ACC112 (cell line): Measurements from ENCODE around the gene FGD3.

ENCODE experiments used
- H2AFZ ChIP-seq: fragments of 200-600 bp; sonication (generic); one replicate; pipeline ENCODE4 v1.6.0; 2017; ENCODE audit warnings: antibody characterized with exemption, low read length; ENCODE audit not compliant: unreplicated experiment
- H3K27ac ChIP-seq: fragments of 200-600 bp; sonication (generic); 2 replicates; pipeline ENCODE4 v1.5.1; 2014; ENCODE audit warnings: low read depth, mild to moderate bottlenecking, antibody characterized with exemption, low read length, moderate library complexity
- H3K27me3 ChIP-seq: fragments of 200-600 bp; sonication (generic); 2 replicates; pipeline ENCODE4 v1.6.1; 2014; ENCODE audit warnings: mild to moderate bottlenecking, antibody characterized with exemption, low read length, moderate library complexity, mixed read lengths; ENCODE audit not compliant: insufficient read depth
- H3K36me3 ChIP-seq: fragments of 200-600 bp; sonication (generic); 2 replicates; pipeline ENCODE4 v1.6.1; 2016; ENCODE audit warnings: mild to moderate bottlenecking, antibody characterized with exemption, low read length, moderate library complexity, mixed read lengths; ENCODE audit not compliant: insufficient read depth
- H3K4me1 ChIP-seq: fragments of 200-600 bp; sonication (generic); one replicate; pipeline ENCODE4 v1.6.1; 2016; ENCODE audit warnings: low read length, mixed read lengths; ENCODE audit not compliant: insufficient read depth, unreplicated experiment, control insufficient read depth
- H3K4me3 ChIP-seq: fragments of 200-600 bp; sonication (generic); 2 replicates; pipeline ENCODE4 v1.5.1; 2014; ENCODE audit warnings: mild to moderate bottlenecking, low read depth, low read length
- H3K79me2 ChIP-seq: fragments of 200-600 bp; sonication (generic); one replicate; pipeline ENCODE4 v1.6.0; 2016; ENCODE audit warnings: low read length; ENCODE audit not compliant: control insufficient read depth, unreplicated experiment, insufficient read depth

FGD3 gene

GRCh38 chr9:93024646-93024910, 77.3 kb downstream of the FGD3 start:
- H2AFZ ChIP-seq, result no peak overlapping the region
- H3K27me3 ChIP-seq, result no peaks in the 10 kb centered on the region; the same call in 1 of the 2 replicates
- no peak overlapping the region for H3K4me3 ChIP-seq
- H3K4me1 ChIP-seq, result peaks cover 3% of the 10 kb centered on the region
- no peaks in the 10 kb centered on the region for H3K36me3 ChIP-seq
- no peaks in the 10 kb centered on the region for H3K79me2 ChIP-seq
- H3K27ac ChIP-seq, result no peak overlapping the region

DNA sequence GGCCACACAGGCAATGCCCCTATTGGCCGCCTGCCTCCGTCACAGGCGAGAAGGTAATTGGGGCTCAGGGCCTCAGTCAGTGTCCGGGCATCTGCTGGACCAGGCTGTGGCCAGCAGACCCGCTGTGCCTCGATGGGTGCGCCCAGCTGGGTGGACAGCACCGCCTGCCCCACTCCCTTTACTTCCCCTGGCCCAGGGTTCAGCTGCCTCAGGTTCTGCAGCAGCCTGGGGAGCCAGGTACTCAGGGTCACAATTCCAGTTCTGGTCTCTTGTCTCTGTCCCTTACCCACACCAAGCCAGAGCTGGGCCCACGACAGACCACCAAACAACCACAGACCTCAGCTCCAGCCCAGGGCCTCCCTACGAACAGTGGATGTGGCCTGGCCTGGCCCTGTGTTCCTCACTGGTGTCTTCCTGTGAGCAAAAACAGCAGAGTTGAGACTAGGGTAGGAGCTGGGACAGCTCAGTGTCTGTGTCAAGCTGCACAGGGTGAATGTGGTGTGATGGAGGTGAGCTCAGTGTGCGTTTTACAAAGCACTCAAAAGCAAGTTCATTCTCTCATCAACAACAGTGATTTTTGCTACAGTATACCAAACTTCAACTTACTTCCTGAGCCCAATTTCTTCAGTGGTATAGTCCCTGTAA, 77.8 kb downstream of the FGD3 start:
- peaks cover 4% of the 10 kb centered on the region for H3K27me3 ChIP-seq
- peaks cover 3% of the 10 kb centered on the region for H3K4me1 ChIP-seq
- no peak overlapping the region for H3K4me3 ChIP-seq
- H3K27ac ChIP-seq, result no peak overlapping the region
- no peaks in the 10 kb centered on the region for H3K36me3 ChIP-seq
- no peak overlapping the region for H2AFZ ChIP-seq
- H3K79me2 ChIP-seq, result no peaks in the 10 kb centered on the region

GRCh38 chr9:93025736-93026135, 78.4 kb downstream of the FGD3 start:
- no peak overlapping the region for H3K27ac ChIP-seq
- peaks cover 11% of the 10 kb centered on the region for H3K27me3 ChIP-seq
- peaks cover 3% of the 10 kb centered on the region for H3K4me1 ChIP-seq
- no peak overlapping the region for H3K4me3 ChIP-seq
- H2AFZ ChIP-seq, result no peak overlapping the region
- no peaks in the 10 kb centered on the region for H3K79me2 ChIP-seq
- no peaks in the 10 kb centered on the region for H3K36me3 ChIP-seq

GRCh38 chr9:93026640-93027039, 79.3 kb downstream of the FGD3 start:
- Histone ChIP-seq H3K27me3 (peaks cover 20% of the 10 kb centered on the region), H3K36me3 (no peaks in the 10 kb centered on the region), H2AFZ (no peak overlapping the region), H3K4me1 (peaks cover 3% of the 10 kb centered on the region), H3K4me3 (no peak overlapping the region), H3K27ac (no peak overlapping the region), H3K79me2 (no peaks in the 10 kb centered on the region)

- Histone ChIP-seq H2AFZ (no peak overlapping the region), H3K27me3 (peaks cover 29% of the 10 kb centered on the region), H3K79me2 (no peaks in the 10 kb centered on the region), H3K4me1 (peaks cover 3% of the 10 kb centered on the region), H3K4me3 (no peak overlapping the region), H3K27ac (no peak overlapping the region), H3K36me3 (no peaks in the 10 kb centered on the region)
Measured at GRCh38 chr9:93027750-93028149, 80.4 kb downstream of the FGD3 start.

DNA sequence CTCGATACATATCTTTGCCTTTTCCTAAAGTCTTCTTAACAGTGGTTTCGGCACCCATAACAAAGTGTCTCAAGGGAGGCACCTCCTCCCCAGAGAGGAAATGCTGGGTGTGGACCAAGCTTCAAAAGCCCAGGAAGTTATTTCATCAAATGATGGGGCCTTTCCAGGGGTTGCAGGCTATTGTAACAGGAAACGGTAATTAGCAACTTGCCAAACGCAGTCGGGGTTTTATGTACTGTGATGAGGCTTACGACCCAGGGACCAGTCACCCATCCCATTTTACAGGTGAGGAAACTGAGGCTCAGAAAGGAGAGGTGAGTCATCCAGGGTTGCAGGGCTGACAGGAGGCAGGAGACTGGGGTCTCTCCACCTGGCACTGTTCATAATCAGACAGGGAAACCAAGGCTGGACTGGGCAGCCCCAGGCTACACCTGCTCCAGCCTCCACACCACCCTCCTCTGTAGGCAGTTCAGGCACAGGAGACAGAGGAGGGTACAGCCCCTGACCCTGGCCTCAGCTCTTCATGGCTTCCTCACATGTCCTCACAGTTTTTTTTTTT, 81.2 kb downstream of the FGD3 start:
- Histone ChIP-seq H3K27me3 (peaks cover 35% of the 10 kb centered on the region), H3K27ac (no peak overlapping the region), H3K4me3 (no peak overlapping the region), H3K36me3 (no peaks in the 10 kb centered on the region), H3K79me2 (no peaks in the 10 kb centered on the region), H3K4me1 (peaks cover 3% of the 10 kb centered on the region), H2AFZ (no peak overlapping the region)

- Histone ChIP-seq H3K36me3 (no peaks in the 10 kb centered on the region), H2AFZ (no peak overlapping the region), H3K4me1 (peaks cover 3% of the 10 kb centered on the region), H3K27ac (no peak overlapping the region), H3K27me3 (peaks cover 41% of the 10 kb centered on the region), H3K79me2 (no peaks in the 10 kb centered on the region), H3K4me3 (no peak overlapping the region)
Measured at GRCh38 chr9:93030642-93031628, 83.6 kb downstream of the FGD3 start.

DNA sequence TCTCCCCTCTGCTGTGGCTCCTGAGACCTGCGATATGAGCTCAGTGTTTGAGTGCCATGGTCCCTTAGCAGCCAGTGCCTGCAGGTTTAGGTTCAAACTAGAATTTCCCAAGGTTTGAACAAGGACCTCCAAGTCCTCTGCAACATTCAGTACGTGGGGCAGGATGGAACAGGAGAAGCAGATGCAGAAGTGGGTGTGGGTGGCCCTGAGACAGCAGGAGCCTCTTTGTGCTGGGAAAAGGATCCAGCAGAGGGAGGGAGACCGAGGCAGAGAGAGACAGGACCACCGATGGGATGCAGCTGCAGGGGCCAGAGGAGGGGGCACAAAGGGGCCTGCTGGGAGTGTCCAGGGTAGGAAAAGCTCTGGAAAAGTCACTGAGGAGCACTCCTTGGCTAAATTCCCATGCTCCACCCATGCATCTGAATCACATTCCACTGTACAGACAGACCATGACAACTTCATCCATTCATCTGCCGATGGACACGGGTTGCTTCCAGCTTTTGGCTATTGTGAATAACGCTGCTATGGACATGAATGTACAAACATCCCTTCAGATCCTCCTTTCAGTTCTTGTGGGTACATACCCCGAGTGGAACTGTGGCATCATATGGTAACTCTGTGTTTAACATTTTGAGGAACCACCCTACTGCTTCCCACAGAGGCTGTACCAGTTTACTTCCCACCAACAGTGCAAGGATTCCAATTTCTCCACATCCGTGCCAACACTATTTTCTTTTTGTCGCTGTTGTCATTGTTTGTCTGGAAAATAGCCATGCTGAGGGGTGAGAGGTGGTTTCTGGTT, 84.5 kb downstream of the FGD3 start:
- Histone ChIP-seq H3K36me3 (no peaks in the 10 kb centered on the region), H3K27ac (no peak overlapping the region), H2AFZ (no peak overlapping the region), H3K4me1 (peaks cover 3% of the 10 kb centered on the region), H3K79me2 (no peaks in the 10 kb centered on the region), H3K4me3 (no peak overlapping the region), H3K27me3 (peaks cover 41% of the 10 kb centered on the region)

DNA sequence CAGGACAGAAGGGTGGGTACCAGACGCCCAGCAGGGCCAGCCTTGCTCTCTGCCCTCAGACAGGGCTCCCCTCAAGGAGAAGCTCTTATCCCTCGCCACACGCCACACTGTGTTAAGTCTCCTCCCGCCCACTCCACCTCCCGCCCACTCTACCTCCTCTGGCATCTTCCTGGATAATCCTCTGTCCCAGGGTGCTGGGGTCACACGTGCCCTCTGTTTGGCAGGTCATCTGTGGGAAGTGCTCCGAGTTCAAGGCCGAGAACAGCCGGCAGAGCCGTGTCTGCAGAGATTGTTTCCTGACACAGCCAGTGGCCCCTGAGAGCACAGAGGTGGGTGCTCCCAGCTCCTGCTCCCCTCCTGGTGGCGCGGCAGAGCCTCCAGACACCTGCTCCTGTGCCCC, 85.2 kb downstream of the FGD3 start:
- Histone ChIP-seq H2AFZ (no peak overlapping the region), H3K27ac (no peak overlapping the region), H3K36me3 (no peaks in the 10 kb centered on the region), H3K4me1 (peaks cover 3% of the 10 kb centered on the region), H3K27me3 (peaks cover 41% of the 10 kb centered on the region), H3K79me2 (no peaks in the 10 kb centered on the region), H3K4me3 (no peak overlapping the region)

DNA sequence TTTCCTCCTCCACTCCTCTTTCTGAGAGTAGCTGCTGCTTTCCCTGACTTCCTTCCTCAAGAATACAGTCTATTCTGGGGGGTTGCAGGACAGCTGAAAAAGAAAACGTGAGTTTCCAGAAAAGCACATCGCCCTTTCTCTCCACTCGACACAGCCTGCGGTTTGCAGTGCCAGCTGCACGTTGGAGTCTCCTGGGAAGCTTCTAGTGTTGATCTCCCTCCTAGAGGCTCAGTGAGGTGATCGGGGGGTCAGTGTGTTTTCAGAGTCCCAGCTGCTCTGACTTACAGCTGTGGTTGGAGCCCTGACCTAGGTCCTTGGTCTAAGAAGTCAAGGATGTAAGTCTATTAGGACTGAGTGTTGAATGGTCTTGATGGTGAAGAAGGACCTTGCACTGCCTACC, 86.2 kb downstream of the FGD3 start:
- Histone ChIP-seq H2AFZ (no peak overlapping the region), H3K27ac (no peak overlapping the region), H3K27me3 (peaks cover 41% of the 10 kb centered on the region), H3K36me3 (no peaks in the 10 kb centered on the region), H3K79me2 (no peaks in the 10 kb centered on the region), H3K4me1 (peaks cover under 1% of the 10 kb centered on the region), H3K4me3 (no peak overlapping the region)
